H1 (cell line): ENCODE data around the gene GOLGA1. TPM values are rescaled to one million over a fixed set of nuclear protein-coding genes. Genes with fewer than 3 reads are reported as not detected.

Experiments used
- CTCF ChIA-PET: fragments of 300-600 bp; sonication (Branson Sonifier 250); formaldehyde crosslinking; loops from one replicate; lab custom pipeline; 2021; ENCODE audit not compliant: partially characterized antibody; lab: Charles Lee
- POLR2A ChIA-PET: fragments of 300-600 bp; sonication (Branson Sonifier 250); formaldehyde crosslinking; loops from one replicate; lab custom pipeline; 2021; ENCODE audit warnings: inconsistent platforms; ENCODE audit not compliant: partially characterized antibody; lab: Charles Lee
- DNase-seq, 2 experiments: peaks; one replicate each; pipeline versions ENCODE4 v3.0.0 to v3.0.0-alpha.2; 2010 to 2022; ENCODE audit warnings: low spot score in 2 of 2, low read depth in 1 of 2, mixed read lengths in 1 of 2
- FAIRE-seq: peaks from 2 replicates; lab custom pipeline; 2011; peaks lifted over from hg19 to GRCh38; lab: Jason Lieb, UNC
- H2AFZ ChIP-seq: 2 replicates; pipeline ENCODE4 v1.8.1; 2012; ENCODE audit warnings: low read length, inconsistent platforms
- H2AK5ac ChIP-seq: 2 replicates; pipeline ENCODE4 v1.6.1; 2013; ENCODE audit warnings: low read depth, low read length
- H2BK120ac ChIP-seq: replicated peaks from 2 replicates; pipeline ENCODE3; 2013; ENCODE audit warnings: low read depth, low read length, inconsistent platforms
- H2BK12ac ChIP-seq: 2 replicates; pipeline ENCODE4 v1.6.1; 2013; ENCODE audit warnings: low read depth, low read length
- H2BK15ac ChIP-seq: 2 replicates; pipeline ENCODE4 v1.6.1; 2013; ENCODE audit warnings: low read length
- H2BK20ac ChIP-seq: 2 replicates; pipeline ENCODE4 v1.6.1; 2013; ENCODE audit warnings: low read length
- H2BK5ac ChIP-seq: 2 replicates; pipeline ENCODE4 v1.6.1; 2013; ENCODE audit warnings: low read depth, low read length
- H3K14ac ChIP-seq: 2 replicates; pipeline ENCODE4 v1.6.1; 2013; ENCODE audit warnings: inconsistent platforms; ENCODE audit not compliant: insufficient read length
- H3K18ac ChIP-seq: 2 replicates; pipeline ENCODE4 v1.6.1; 2013; ENCODE audit warnings: low read length; ENCODE audit errors: extremely low read depth
- H3K23ac ChIP-seq: 2 replicates; pipeline ENCODE4 v1.6.1; 2013; ENCODE audit warnings: inconsistent platforms; ENCODE audit not compliant: insufficient read length
- H3K23me2 ChIP-seq: 2 replicates; pipeline ENCODE4 v1.6.1; 2013; ENCODE audit warnings: low read depth, low read length
- H3K27ac ChIP-seq: 2 replicates; pipeline ENCODE4 v1.6.1; 2011; ENCODE audit warnings: low read depth, low read length, inconsistent platforms
- H3K27me3 ChIP-seq, 4 experiments: replicated peaks in 1 of 4; 1 replicate in 1 of 4; 2 replicates in 3 of 4; pipeline versions ENCODE4 v1.6.1 to v1.8.1; 2011 to 2013; ENCODE audit warnings: low read length in 3 of 4, mild to moderate bottlenecking in 3 of 4, inconsistent platforms in 2 of 4, mixed read lengths in 2 of 4, moderate library complexity in 1 of 4; ENCODE audit not compliant: control insufficient read depth in 3 of 4, insufficient read depth in 3 of 4; ENCODE audit errors: extremely low read depth in 1 of 4
- H3K36me3 ChIP-seq, 4 experiments: 2 replicates each; pipeline versions ENCODE4 v1.6.1 to v1.8.1; 2011 to 2013; ENCODE audit warnings: mild to moderate bottlenecking in 4 of 4, low read length in 3 of 4, moderate library complexity in 2 of 4, control low read depth in 1 of 4, inconsistent platforms in 1 of 4; ENCODE audit not compliant: insufficient read depth in 4 of 4, control insufficient read depth in 2 of 4
- H3K4ac ChIP-seq: replicated peaks from 2 replicates; pipeline ENCODE3; 2013; ENCODE audit warnings: low read length, low read depth, mixed read lengths, inconsistent platforms; ENCODE audit not compliant: insufficient read length
- H3K4me1 ChIP-seq, 4 experiments: replicated peaks in 1 of 4; 1 replicate in 1 of 4; 2 replicates in 3 of 4; pipeline versions ENCODE4 v1.6.1 to v1.8.1; 2011 to 2013; ENCODE audit warnings: low read length in 3 of 4, inconsistent platforms in 2 of 4, mixed read lengths in 1 of 4; ENCODE audit not compliant: insufficient read depth in 4 of 4, control insufficient read depth in 3 of 4
- H3K4me2 ChIP-seq, 2 experiments: 2 replicates each; pipeline versions ENCODE4 v1.6.1 to v1.8.1; 2011 to 2013; ENCODE audit warnings: low read depth in 2 of 2, low read length in 2 of 2, control low read depth in 1 of 2, inconsistent platforms in 1 of 2, mild to moderate bottlenecking in 1 of 2; ENCODE audit not compliant: insufficient read depth in 1 of 2
- H3K4me3 ChIP-seq, 4 experiments: fragments of 200-600, 300-600 bp in 1 of 4; sonication (generic), shearing (Covaris generic), sonication (Bioruptor Twin) in 1 of 4; 2 replicates each; pipeline versions ENCODE4 v1.5.1 to v1.8.1; 2011 to 2016; ENCODE audit warnings: low read length in 4 of 4, low read depth in 3 of 4, control low read depth in 2 of 4, inconsistent platforms in 2 of 4, mild to moderate bottlenecking in 2 of 4, mixed read lengths in 1 of 4, moderate library complexity in 1 of 4; ENCODE audit not compliant: insufficient read depth in 2 of 4; ENCODE audit errors: extremely low read depth in 1 of 4
- H3K56ac ChIP-seq: replicated peaks from 2 replicates; pipeline ENCODE3; 2013; ENCODE audit warnings: low read depth, mild to moderate bottlenecking, mixed read lengths, low read length, inconsistent platforms; ENCODE audit not compliant: insufficient read length
- H3K79me1 ChIP-seq: 2 replicates; pipeline ENCODE4 v1.6.1; 2013; ENCODE audit warnings: low read depth, low read length, control low read depth
- H3K79me2 ChIP-seq, 2 experiments: 2 replicates each; pipeline versions ENCODE4 v1.6.1 to v1.8.1; 2012 to 2013; ENCODE audit warnings: low read length in 2 of 2, mild to moderate bottlenecking in 2 of 2, inconsistent platforms in 1 of 2; ENCODE audit not compliant: insufficient read depth in 2 of 2, control insufficient read depth in 1 of 2
- H3K9ac ChIP-seq, 4 experiments: replicated peaks in 1 of 4; 1 replicate in 1 of 4; 2 replicates in 3 of 4; pipeline versions ENCODE4 v1.6.1 to v1.8.1; 2011 to 2013; ENCODE audit warnings: low read depth in 3 of 4, low read length in 3 of 4, control low read depth in 2 of 4, mild to moderate bottlenecking in 2 of 4, moderate library complexity in 2 of 4, inconsistent platforms in 1 of 4; ENCODE audit errors: extremely low read depth in 1 of 4
- H3K9me3 ChIP-seq, 2 experiments: 2 replicates each; pipeline versions ENCODE4 v1.6.1 to v1.8.1; 2012 to 2013; ENCODE audit warnings: mild to moderate bottlenecking in 2 of 2, moderate library complexity in 2 of 2, control low read depth in 1 of 2, inconsistent platforms in 1 of 2, low read depth in 1 of 2, low read length in 1 of 2, mixed read lengths in 1 of 2; ENCODE audit not compliant: insufficient read depth in 2 of 2
- H4K20me1 ChIP-seq, 2 experiments: replicated peaks in 1 of 2; 2 replicates each; pipeline versions ENCODE3 to v1.8.1; 2011 to 2013; ENCODE audit warnings: inconsistent platforms in 2 of 2, low read length in 2 of 2, mild to moderate bottlenecking in 1 of 2; ENCODE audit not compliant: insufficient read depth in 2 of 2, control insufficient read depth in 1 of 2
- H4K5ac ChIP-seq: 2 replicates; pipeline ENCODE4 v1.6.1; 2013; ENCODE audit warnings: low read length, low read depth, mixed read lengths, inconsistent platforms; ENCODE audit not compliant: insufficient read length
- H4K8ac ChIP-seq: 2 replicates; pipeline ENCODE4 v1.8.0; 2013; ENCODE audit warnings: mild to moderate bottlenecking, moderate library complexity, low read length, inconsistent platforms; ENCODE audit not compliant: insufficient read depth; ENCODE audit errors: extremely low read depth
- H4K91ac ChIP-seq: replicated peaks from 2 replicates; pipeline ENCODE3; 2013; ENCODE audit warnings: low read length, mixed read lengths, inconsistent platforms; ENCODE audit not compliant: insufficient read length
- BCL11A ChIP-seq, 2 experiments: IDR thresholded peaks; one replicate each; pipeline ENCODE4 v1.6.1; 2011; ENCODE audit warnings: low read depth in 2 of 2, low read length in 2 of 2, mild to moderate bottlenecking in 2 of 2
- EZH2 ChIP-seq: fragments of 200-600 bp; sonication (generic); IDR thresholded peaks from 2 replicates; pipeline ENCODE4 v1.7.1; 2012; ENCODE audit warnings: low read depth, mild to moderate bottlenecking, moderate library complexity, low read length, inconsistent platforms; ENCODE audit not compliant: severe bottlenecking
- HDAC2 ChIP-seq, 2 experiments: fragments of 300-600 bp in 1 of 2; sonication (generic) in 1 of 2; IDR thresholded peaks; 2 replicates each; pipeline ENCODE4 v1.6.1; 2011 to 2012; ENCODE audit warnings: low read depth in 2 of 2, low read length in 2 of 2, mild to moderate bottlenecking in 2 of 2, moderate library complexity in 2 of 2, borderline replicate concordance in 1 of 2, inconsistent platforms in 1 of 2
- JUND ChIP-seq: IDR thresholded peaks from 2 replicates; pipeline ENCODE4 v1.6.1; 2011; ENCODE audit warnings: mild to moderate bottlenecking, improper control_type of control experiment, low read length
- POLR2AphosphoS5 ChIP-seq: IDR thresholded peaks from 2 replicates; pipeline ENCODE4 v1.6.1; 2011; ENCODE audit warnings: low read depth, low read length
- POU5F1 ChIP-seq: IDR thresholded peaks from 2 replicates; pipeline ENCODE4 v1.6.1; 2011; ENCODE audit warnings: low read depth, mild to moderate bottlenecking, low read length, moderate library complexity
- RFX5 ChIP-seq: IDR thresholded peaks from 2 replicates; pipeline ENCODE4 v1.6.1; 2011; ENCODE audit warnings: low read depth, low read length, improper control_type of control experiment, borderline replicate concordance
- RXRA ChIP-seq: IDR thresholded peaks from 2 replicates; pipeline ENCODE4 v1.6.1; 2011; ENCODE audit warnings: low read depth, mild to moderate bottlenecking, low read length, moderate library complexity; ENCODE audit not compliant: insufficient read depth
- SIN3A ChIP-seq, 2 experiments: IDR thresholded peaks in 1 of 2; conservative IDR thresholded peaks in 1 of 2; 2 replicates each; pipeline ENCODE4 v1.6.1; 2011 to 2012; ENCODE audit warnings: low read length in 2 of 2, improper control_type of control experiment in 1 of 2, low read depth in 1 of 2, mild to moderate bottlenecking in 1 of 2
- SIRT6 ChIP-seq: IDR thresholded peaks from one replicate; pipeline ENCODE4 v1.7.1; 2012; ENCODE audit warnings: low read length, inconsistent platforms
- SP1 ChIP-seq: IDR thresholded peaks from 2 replicates; pipeline ENCODE4 v1.6.1; 2011; ENCODE audit warnings: low read depth, low read length
- ZNF274 ChIP-seq: IDR thresholded peaks from 2 replicates; pipeline ENCODE4 v1.7.0; 2012; ENCODE audit warnings: low read length, borderline replicate concordance; ENCODE audit errors: extremely low read depth
- WGBS, 2 experiments: shearing (Covaris generic) in 1 of 2; methylation state at CpG; one replicate each; pipeline versions ENCODE4 v1.1.6 to v1.1.7; 2013 to 2015; ENCODE audit warnings: low lambda C conversion rate in 2 of 2, mixed read lengths in 2 of 2, inconsistent platforms in 1 of 2, low coverage in 1 of 2, missing lambda C conversion rate in 1 of 2; ENCODE audit not compliant: insufficient replicate concordance in 2 of 2, insufficient coverage in 1 of 2, insufficient read length in 1 of 2; ENCODE audit errors: extremely low coverage in 1 of 2, missing lambda C conversion rate in 1 of 2; 5-methylcytosine and 5-hydroxymethylcytosine counted together
- polyA plus RNA-seq, 7 experiments: library from polyadenylated mRNA; depleted of rRNA in 3 of 7; stranded (reverse) in 5 of 7; unstranded in 2 of 7; fragments of >200 nt in 5 of 7; fragments of 200-250 nt in 2 of 7; gene quantifications; 1 replicate in 5 of 7; 2 replicates in 1 of 7; 4 replicates in 1 of 7; pipeline versions ENCODE4 v1.2.1 to v1.2.3, GENCODE V29; 2011 to 2013; ENCODE audit warnings: missing spikeins in 2 of 7, mixed read lengths in 2 of 7
- total RNA-seq: library from RNA; stranded (reverse); fragmentation: NEBNext Ultra II Directional; extraction: Animal tissue kit (Norgen Biotek cat#: 25700); gene quantifications from 2 replicates; pipeline ENCODE4 v1.2.1, GENCODE V29; 2021
- TF ChIP-seq, protein P1 (sequence below): IDR thresholded peaks from 2 replicates; pipeline ENCODE4 v1.6.1; 2011; ENCODE audit warnings: low read length, improper control_type of control experiment

Gene GOLGA1
- total and polyA plus RNA-seq, 2 of the 8 experiments (the other 6 are each of a cell fraction or from before 2014, with no cell fraction given): 4.8 to 6.5 TPM

DNA sequence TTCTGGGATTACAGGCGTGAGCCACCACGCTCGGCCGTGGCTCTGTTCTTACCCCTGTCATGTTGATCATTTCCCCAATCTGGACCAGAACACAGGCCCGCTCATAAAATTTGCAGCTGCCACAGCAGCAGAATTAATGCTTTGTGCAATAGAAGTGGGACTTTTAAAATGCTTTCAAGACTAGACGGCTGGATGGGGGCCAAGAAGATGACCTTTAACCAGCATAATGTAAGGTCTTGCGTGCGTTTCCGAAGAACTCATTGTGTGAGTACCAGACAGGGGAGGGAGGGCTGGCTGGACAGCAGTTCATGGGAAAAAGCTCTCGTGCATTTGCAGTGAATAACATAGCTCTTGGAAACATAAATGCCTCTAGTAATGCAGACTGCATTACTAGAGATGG, 91.1 kb downstream of the GOLGA1 start:
- CTCF ChIA-PET: interaction anchor here (0.6 to 65.2 kb wide), 6 partner anchors 0 to 138 kb away, joined by 3 to 1529 read pairs (median 652); partner anchors contain the start of genes ARPC5L, NR6A1, OLFML2A and RPL35
- Histone ChIP-seq H4K8ac (no peak overlapping the region), H3K4ac (no peak overlapping the region), H4K5ac (no peak overlapping the region), H3K56ac (no peak overlapping the region), H2BK120ac (no peak overlapping the region), H3K23ac (no peak overlapping the region), H3K4me3 (no peak overlapping the region), H4K91ac (no peak overlapping the region), H3K27me3 (no peaks in the 10 kb centered on the region), H3K9ac (no peak overlapping the region), H3K14ac (no peak overlapping the region), H2BK15ac (no peak overlapping the region), H2AFZ (no peak overlapping the region), H4K20me1 (no peaks in the 10 kb centered on the region), H3K27ac (no peak overlapping the region), H3K36me3 (no peaks in the 10 kb centered on the region), H3K4me1 (0 out of 7 replicates have a peak, but pooled peaks cover 0 to 3% (median under 1%) of the 10 kb centered on the region in 4 experiments), H3K9me3 (no peaks in the 10 kb centered on the region), H3K4me2 (no peak overlapping the region), H2AK5ac (no peak overlapping the region), H3K18ac (no peak overlapping the region), H2BK20ac (no peak overlapping the region), H3K79me2 (no peaks in the 10 kb centered on the region), H2BK5ac (no peak overlapping the region), H2BK12ac (no peak overlapping the region), H3K23me2 (no peaks in the 10 kb centered on the region; the same call in 1 of the 2 replicates), H3K79me1 (no peaks in the 10 kb centered on the region)
- no peak for FAIRE-seq
- no peak for DNase-seq
- POLR2A ChIA-PET: interaction anchor here (0.8 to 16.1 kb wide), 4 partner anchors 9 to 75 kb away, joined by 3 to 396 read pairs (median 22); partner anchors contain the start of genes ARPC5L, NR6A1, OLFML2A and RPL35
- 97% methylated on average over 10 of the region's 10 CpGs; no CpG with 5 or more reads in 1 of the 2 experiments for WGBS, 2 experiments
- TF ChIP-seq BCL11A (IDR thresholded peaks at IDR 0.05; ENCODE audit: low read depth in 2 of 2, low read length in 2 of 2) (no peak), SIRT6 (no peak), EZH2 (no peak), RFX5 (no peak), POU5F1 (no peak), ZNF274 (no peak), JUND (no peak), HDAC2 (IDR thresholded peaks at IDR 0.05; ENCODE audit: borderline replicate concordance in 1 of 2, low read depth in 2 of 2, low read length in 2 of 2) (no peak), SP1 (no peak), POLR2AphosphoS5 (no peak), RXRA (no peak), SIN3A (conservative IDR thresholded peaks at IDR 0.05 in 1 of 2, IDR thresholded peaks at IDR 0.05 in 1 of 2; ENCODE audit: low read depth in 1 of 2, low read length in 2 of 2) (no peak)
- TF ChIP-seq, protein P1, sequence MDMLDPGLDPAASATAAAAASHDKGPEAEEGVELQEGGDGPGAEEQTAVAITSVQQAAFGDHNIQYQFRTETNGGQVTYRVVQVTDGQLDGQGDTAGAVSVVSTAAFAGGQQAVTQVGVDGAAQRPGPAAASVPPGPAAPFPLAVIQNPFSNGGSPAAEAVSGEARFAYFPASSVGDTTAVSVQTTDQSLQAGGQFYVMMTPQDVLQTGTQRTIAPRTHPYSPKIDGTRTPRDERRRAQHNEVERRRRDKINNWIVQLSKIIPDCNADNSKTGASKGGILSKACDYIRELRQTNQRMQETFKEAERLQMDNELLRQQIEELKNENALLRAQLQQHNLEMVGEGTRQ: no peak
